Fibroblast of villous mesenchyme (primary cell): ENCODE results near the gene DKK2. TPM values are rescaled to one million over a fixed set of nuclear protein-coding genes. Genes with fewer than 3 reads are reported as not detected.
"Not testable (repeated sequence)": the region's sequence is repeated elsewhere in the genome, so short reads cannot be mapped to it uniquely, and the experiment has no call there.

Experiments used
- DNase-seq: peaks from one replicate; pipeline ENCODE4 v3.0.0-alpha.2; 2010; ENCODE audit warnings: low read depth
- H3K4me3 ChIP-seq: 2 replicates; pipeline ENCODE4 v1.5.1; 2011; ENCODE audit warnings: low read depth, mild to moderate bottlenecking, low read length
- total RNA-seq: library from RNA; depleted of rRNA; stranded (reverse); fragments of >200 nt; gene quantifications from 2 replicates; pipeline ENCODE4 v1.2.3, GENCODE V29; 2012
- TF ChIP-seq, protein P1 (sequence below): IDR thresholded peaks from 2 replicates; pipeline ENCODE4 v1.5.1; 2012; ENCODE audit warnings: low read depth, mild to moderate bottlenecking, low read length; ENCODE audit not compliant: insufficient read depth

Gene DKK2
- total RNA-seq, 1 donor: 0.43 TPM

DNA sequence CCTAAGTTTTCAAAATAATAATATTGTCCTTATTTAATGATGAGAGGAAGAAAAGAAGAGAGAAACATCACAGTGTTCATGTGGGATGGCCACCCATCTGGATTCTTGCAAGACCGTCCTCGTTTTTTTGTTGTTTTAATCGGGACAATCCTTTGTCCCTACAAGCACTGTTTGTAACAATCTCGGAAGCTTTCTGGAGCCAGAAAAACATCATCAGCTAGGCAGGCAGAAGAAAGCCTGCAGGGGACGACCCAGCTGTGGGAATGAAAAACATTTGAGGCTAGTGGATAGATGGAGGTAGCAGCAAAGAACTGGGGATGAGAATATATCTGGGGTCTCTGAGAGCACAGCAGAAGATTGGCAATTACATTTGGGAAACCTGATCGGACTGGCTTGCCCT is 105.6 kb downstream of the DKK2 start:
- DNase-seq: no peak

DNA sequence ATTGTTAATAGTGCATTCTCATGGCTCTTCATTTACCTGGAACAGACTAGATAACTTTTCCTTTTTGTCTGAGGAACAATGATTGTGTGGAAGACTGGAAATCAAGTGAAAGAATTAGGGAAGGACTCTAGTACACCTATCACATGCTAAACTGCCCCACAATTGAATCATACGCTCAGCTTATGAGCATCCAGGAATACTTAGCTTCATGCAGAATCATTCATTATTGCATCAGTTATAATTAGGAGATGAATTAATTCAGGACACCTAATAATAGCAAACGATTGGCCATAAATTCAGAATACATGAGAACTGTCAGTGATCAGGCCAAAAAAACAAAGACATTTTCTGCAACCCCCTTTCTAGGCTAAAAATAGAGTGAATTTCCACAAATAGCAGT is 106.9 kb downstream of the DKK2 start:
- no peak overlapping the region for H3K4me3 ChIP-seq

More for the DNA sequence above, 105.6 kb downstream of the DKK2 start:
- TF ChIP-seq, protein P1, sequence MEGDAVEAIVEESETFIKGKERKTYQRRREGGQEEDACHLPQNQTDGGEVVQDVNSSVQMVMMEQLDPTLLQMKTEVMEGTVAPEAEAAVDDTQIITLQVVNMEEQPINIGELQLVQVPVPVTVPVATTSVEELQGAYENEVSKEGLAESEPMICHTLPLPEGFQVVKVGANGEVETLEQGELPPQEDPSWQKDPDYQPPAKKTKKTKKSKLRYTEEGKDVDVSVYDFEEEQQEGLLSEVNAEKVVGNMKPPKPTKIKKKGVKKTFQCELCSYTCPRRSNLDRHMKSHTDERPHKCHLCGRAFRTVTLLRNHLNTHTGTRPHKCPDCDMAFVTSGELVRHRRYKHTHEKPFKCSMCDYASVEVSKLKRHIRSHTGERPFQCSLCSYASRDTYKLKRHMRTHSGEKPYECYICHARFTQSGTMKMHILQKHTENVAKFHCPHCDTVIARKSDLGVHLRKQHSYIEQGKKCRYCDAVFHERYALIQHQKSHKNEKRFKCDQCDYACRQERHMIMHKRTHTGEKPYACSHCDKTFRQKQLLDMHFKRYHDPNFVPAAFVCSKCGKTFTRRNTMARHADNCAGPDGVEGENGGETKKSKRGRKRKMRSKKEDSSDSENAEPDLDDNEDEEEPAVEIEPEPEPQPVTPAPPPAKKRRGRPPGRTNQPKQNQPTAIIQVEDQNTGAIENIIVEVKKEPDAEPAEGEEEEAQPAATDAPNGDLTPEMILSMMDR: no peak
- no peak overlapping the region for H3K4me3 ChIP-seq

DNA sequence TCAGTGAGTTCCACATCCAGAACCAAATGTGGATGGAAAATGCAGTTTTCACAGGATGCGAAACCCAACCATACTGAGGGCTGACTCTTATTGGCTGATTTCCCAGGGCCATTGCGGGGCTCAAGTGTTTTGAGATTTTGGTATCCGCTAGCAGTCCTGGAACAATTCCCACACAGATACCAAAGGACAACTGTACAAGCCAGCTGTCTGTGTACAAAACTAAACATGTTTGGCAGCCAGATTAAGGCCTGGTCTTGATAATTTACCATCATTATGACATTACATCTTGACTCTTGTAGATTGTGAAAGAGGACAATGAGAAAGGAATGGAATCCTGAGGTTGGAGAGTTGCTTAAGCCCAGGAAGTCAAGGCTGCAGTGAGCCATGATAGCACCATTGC is 121.9 kb downstream of the DKK2 start:
- DNase-seq: peak; percentile 43
- TF ChIP-seq, protein P1: no peak
- no peak overlapping the region for H3K4me3 ChIP-seq

More for the DNA sequence above, 106.9 kb downstream of the DKK2 start:
- TF ChIP-seq, protein P1: no peak
- DNase-seq: no peak

DNA sequence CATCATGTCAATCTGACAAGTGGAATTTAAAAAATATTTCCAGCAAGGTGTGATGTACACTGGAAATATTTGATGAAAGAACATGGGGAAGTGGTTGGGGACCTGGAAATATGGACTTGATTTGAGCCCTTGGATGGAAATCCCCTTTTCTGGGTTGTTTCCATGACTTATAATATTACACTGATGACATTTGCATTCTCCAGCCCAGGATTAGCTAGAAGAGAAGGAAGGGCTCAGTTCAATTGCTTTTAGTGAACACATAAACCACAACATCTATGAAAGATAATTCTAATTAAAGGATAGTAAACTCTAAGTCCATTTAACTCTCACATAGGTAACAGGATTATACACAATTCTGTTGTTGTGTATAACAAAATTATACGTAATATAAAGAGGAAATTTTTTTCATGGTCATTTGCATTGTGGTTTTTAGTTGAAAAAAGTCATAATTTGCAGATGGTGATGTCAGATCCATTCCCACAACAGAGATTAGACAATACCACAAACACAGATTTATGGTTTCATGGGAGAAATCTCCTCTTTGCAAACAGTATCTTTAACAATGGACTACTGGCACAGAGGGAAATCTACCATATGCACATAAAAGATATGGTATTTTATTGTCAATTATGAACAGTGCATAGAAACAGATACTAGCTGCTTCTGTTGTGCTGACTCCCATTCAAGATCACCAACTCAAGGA is 126.5 kb downstream of the DKK2 start:
- H3K4me3 ChIP-seq: no peak overlapping the region
- TF ChIP-seq, protein P1: no peak
- no peak for DNase-seq

DNA sequence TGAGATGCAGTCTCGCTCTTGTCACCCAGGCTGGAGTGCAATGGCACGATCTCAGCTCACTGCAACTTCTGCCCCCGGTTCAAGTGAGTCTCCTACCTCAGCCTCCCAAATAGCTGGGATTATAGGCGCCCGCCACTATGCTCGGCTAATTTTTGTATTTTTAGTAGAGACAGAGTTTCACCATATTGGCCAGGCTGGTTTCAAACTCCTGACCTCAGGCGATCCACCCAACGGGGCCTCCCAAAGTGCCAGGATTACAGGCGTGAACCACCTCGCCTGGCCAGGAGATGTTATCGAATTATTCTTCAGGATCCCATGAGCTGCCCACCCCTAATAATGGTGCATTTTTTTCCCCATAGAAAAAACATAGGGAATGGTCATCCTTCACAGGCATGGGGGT is 128.1 kb downstream of the DKK2 start:
- H3K4me3 ChIP-seq, DNase-seq: not testable (repeated sequence)

DNA sequence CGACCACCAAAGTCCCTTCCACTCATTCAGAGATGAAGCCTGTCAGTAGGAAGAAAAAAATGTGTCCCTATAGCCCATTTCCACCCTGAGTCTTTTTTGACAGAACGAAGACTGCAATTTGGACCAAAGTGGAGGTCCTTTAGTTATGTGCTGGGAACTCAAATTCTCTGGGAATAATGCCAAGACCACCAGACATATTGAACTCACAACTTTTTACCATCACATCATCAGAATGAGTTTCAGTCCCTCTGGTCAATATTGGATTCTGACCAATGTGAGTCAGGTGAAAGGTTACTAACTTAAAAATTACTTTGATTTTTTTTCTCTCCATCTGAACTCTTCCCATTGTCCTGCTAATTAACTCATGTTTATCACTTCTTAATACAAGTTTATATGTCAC is 128.9 kb downstream of the DKK2 start:
- TF ChIP-seq, protein P1: no peak
- DNase-seq: no peak
- H3K4me3 ChIP-seq: no peak overlapping the region

DNA sequence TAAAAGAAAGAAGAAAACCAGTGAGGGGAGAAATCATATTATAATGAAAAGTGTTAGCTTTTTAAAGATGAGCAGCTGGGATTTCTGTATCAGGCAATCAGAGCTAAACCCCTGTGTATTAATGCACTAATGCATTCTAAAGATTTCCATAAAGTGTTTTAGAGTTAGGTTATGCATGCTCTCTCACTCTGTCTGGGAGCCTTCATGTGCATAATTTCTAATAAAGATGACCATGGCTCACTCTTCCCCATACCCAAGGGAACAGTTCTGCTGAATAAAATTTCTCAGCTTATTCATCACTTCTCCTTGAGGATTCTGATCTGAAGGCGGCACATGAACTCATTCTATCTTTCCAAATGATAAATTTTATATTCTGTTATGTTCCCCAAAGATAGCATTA is 129.4 kb downstream of the DKK2 start:
- TF ChIP-seq, protein P1: no peak
- H3K4me3 ChIP-seq: no peak overlapping the region
- no peak for DNase-seq
